ENCODE results near the gene IVD.

The IVD gene

DNA sequence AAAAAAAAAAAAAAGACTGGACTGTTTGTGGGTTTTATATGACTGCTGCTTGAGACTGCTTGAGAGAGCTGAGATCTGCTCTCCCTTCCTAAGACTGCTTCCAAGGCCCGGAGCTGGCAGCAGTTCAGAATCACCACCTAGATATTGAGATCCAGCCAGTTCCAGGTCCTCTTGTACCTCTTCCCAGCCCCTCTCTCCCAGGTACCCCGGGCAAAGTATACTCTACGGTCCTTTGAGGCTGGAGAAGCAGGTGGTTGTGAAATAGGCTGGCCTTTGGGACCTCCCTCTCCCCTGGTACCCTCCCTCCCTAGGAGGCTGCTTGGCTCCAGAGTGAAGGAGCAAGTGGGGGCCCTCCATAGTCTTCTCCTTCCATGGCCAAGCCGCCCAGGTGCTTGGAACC is 22.6 kb downstream of the IVD start:
- Histone ChIP-seq H3K9ac (ENCODE audit: low read depth in 1 of 2, low read length in 2 of 2) (no peak overlapping the region), H3K27ac (ENCODE audit: low read depth in 2 of 2, low read length in 2 of 2) (no peak overlapping the region), H3K4me1 (ENCODE audit: control insufficient read depth in 2 of 2, insufficient read depth in 2 of 2, low read length in 2 of 2) (peaks cover 0 to 4% of the 10 kb centered on the region in 2 donors), H3K27me3 (ENCODE audit: control insufficient read depth in 2 of 2, insufficient read depth in 2 of 2, low read length in 2 of 2) (no peaks in the 10 kb centered on the region), H3K4me3 (ENCODE audit: low read length in 2 of 2) (no peak overlapping the region), H3K36me3 (ENCODE audit: control insufficient read depth in 2 of 2, insufficient read depth in 2 of 2, low read length in 2 of 2) (no peaks in the 10 kb centered on the region), H3K9me3 (ENCODE audit: control insufficient read depth in 2 of 2, low read length in 2 of 2) (no peaks in the 10 kb centered on the region)

DNA sequence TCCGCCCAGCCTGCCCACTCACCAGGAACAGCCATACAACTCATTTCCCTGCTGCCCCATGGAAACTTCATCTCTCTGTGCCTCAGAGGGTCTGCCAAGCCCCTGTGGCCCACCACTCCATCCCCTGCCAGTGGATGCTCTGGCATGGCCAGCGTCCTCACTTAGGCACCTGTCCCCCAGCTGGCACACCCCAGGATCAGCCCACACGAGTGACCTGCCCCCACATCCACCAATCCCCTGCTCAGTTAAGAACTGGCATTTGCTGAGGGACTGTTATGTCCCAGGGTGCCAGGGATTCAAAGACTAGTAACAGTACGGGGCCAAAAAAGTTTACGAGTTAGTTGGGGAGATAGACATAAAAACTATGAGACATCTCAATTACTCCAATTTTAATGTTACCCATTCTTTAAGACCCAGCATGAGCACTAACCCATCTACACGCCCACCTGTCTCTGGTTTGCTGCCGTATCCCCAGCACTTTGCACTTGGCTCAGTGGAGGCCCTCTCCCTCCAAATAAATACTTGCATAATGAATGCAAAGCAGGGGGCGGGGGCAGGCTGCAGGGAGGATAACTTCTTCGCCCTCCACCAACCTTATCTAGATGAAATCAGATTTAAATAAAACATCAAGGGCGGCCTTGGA is 23.6 kb downstream of the IVD start:
- H3K9me3 ChIP-seq (ENCODE audit: control insufficient read depth in 2 of 2, low read length in 2 of 2), result no peaks in the 10 kb centered on the region
- H3K4me1 ChIP-seq (ENCODE audit: control insufficient read depth in 2 of 2, insufficient read depth in 2 of 2, low read length in 2 of 2), result peaks cover 0 to 4% of the 10 kb centered on the region in 2 donors
- H3K27me3 ChIP-seq (ENCODE audit: control insufficient read depth in 2 of 2, insufficient read depth in 2 of 2, low read length in 2 of 2), result no peaks in the 10 kb centered on the region
- no peaks in the 10 kb centered on the region for H3K36me3 ChIP-seq (ENCODE audit: control insufficient read depth in 2 of 2, insufficient read depth in 2 of 2, low read length in 2 of 2)
- H3K27ac ChIP-seq (ENCODE audit: low read depth in 2 of 2, low read length in 2 of 2), result no peak overlapping the region
- H3K9ac ChIP-seq (ENCODE audit: low read depth in 1 of 2, low read length in 2 of 2), result no peak overlapping the region
- no peak overlapping the region for H3K4me3 ChIP-seq (ENCODE audit: low read length in 2 of 2)

DNA sequence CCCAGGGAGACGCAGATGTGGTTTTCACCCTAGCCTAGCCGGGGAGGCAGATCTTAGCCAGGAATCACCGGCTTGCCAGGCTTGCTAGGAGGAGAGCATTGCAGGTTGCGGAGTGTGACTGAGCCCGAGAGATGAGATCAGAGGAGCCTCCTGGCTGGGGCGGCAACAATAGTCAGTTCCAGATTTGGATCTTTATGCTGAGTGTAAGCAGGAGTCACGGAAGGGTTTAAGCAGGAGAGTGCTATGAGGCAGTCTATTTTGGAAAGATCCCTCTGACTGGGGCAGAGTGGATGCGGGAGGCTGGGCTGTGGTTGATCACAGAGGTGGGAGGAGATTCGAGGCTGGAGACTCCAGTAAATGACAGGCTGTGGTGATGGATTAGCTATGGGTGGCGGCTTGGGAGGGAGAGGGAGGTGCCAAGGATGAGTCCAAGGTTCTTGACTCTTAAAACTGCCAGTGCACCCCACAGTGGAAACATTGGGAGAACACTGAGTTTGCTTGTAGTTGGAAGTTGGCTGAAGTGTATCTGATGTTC is 24.7 kb downstream of the IVD start:
- Histone ChIP-seq H3K9ac (ENCODE audit: low read depth in 1 of 2, low read length in 2 of 2) (no peak overlapping the region), H3K36me3 (ENCODE audit: control insufficient read depth in 2 of 2, insufficient read depth in 2 of 2, low read length in 2 of 2) (no peaks in the 10 kb centered on the region), H3K9me3 (ENCODE audit: control insufficient read depth in 2 of 2, low read length in 2 of 2) (no peaks in the 10 kb centered on the region), H3K4me1 (ENCODE audit: control insufficient read depth in 2 of 2, insufficient read depth in 2 of 2, low read length in 2 of 2) (peaks cover 1 to 4% of the 10 kb centered on the region in 2 donors), H3K27me3 (ENCODE audit: control insufficient read depth in 2 of 2, insufficient read depth in 2 of 2, low read length in 2 of 2) (peaks cover 0 to 2% of the 10 kb centered on the region in 2 donors), H3K27ac (ENCODE audit: low read depth in 2 of 2, low read length in 2 of 2) (no peak overlapping the region), H3K4me3 (ENCODE audit: low read length in 2 of 2) (peak overlapping the region in 1 of 2 donors; percentile 33)

- Histone ChIP-seq H3K27me3 (ENCODE audit: control insufficient read depth in 2 of 2, insufficient read depth in 2 of 2, low read length in 2 of 2) (peaks cover 8% of the 10 kb centered on the region in 2 donors), H3K4me3 (ENCODE audit: low read length in 2 of 2) (peak overlapping the region; percentile 53 to 56), H3K27ac (ENCODE audit: low read depth in 2 of 2, low read length in 2 of 2) (no peak overlapping the region), H3K36me3 (ENCODE audit: control insufficient read depth in 2 of 2, insufficient read depth in 2 of 2, low read length in 2 of 2) (no peaks in the 10 kb centered on the region), H3K4me1 (ENCODE audit: control insufficient read depth in 2 of 2, insufficient read depth in 2 of 2, low read length in 2 of 2) (peaks cover 24 to 27% of the 10 kb centered on the region in 2 donors), H3K9ac (ENCODE audit: low read depth in 1 of 2, low read length in 2 of 2) (peak overlapping the region in 1 of 2 donors; percentile 41), H3K9me3 (ENCODE audit: control insufficient read depth in 2 of 2, low read length in 2 of 2) (no peaks in the 10 kb centered on the region)
These were observed 29.6 kb downstream of the IVD start for GRCh38 chr15:40435023-40435709.

- Histone ChIP-seq H3K27ac (ENCODE audit: low read depth in 2 of 2, low read length in 2 of 2) (no peak overlapping the region), H3K4me1 (ENCODE audit: control insufficient read depth in 2 of 2, insufficient read depth in 2 of 2, low read length in 2 of 2) (peaks cover 26% of the 10 kb centered on the region in 2 donors), H3K4me3 (ENCODE audit: low read length in 2 of 2) (peak overlapping the region; percentile 53 to 56), H3K27me3 (ENCODE audit: control insufficient read depth in 2 of 2, insufficient read depth in 2 of 2, low read length in 2 of 2) (peaks cover 8% of the 10 kb centered on the region in 2 donors), H3K9me3 (ENCODE audit: control insufficient read depth in 2 of 2, low read length in 2 of 2) (no peaks in the 10 kb centered on the region), H3K36me3 (ENCODE audit: control insufficient read depth in 2 of 2, insufficient read depth in 2 of 2, low read length in 2 of 2) (no peaks in the 10 kb centered on the region), H3K9ac (ENCODE audit: low read depth in 1 of 2, low read length in 2 of 2) (peak overlapping the region in 1 of 2 donors; percentile 41)
These were observed 30.1 kb downstream of the IVD start for GRCh38 chr15:40435710-40436089.

DNA sequence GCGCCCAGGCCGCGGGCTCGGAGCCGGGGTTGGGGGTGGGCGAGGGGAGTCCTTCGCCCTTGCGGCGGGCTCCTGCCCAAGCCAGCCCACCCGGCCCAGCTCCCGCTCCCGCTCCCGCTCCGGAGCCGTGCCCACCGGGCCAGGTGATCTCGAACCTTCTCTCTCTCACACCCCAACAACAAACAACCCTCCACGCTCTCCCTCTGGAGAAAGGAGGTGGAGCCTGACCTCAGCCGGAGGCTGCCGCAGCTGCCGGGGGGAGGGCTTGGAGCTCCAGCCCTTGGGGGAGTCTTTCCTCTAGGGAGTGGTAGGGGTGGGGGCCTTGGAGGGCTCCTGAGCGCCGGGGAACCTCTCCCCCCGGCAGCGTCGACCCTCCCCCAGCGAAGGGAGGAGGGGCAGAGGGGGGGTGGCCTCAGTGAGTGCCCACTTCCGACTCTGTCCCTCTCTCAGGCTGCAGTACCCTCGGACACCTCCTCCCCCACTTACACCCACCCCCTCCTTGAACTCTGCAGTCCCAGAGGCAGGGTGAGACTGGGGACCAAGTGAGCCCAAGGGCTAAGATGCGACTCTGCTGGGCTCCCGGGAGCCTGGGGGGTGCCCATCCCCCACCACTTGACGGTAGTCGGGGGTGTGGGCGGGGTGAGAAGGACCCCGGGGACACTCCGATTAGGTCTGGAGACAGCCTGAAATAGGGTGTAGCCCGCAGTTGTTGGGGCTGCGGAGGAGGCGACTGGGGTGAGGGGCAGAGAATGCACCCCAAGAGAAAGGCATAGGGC is 30.7 kb downstream of the IVD start:
- Histone ChIP-seq H3K9ac (ENCODE audit: low read depth in 1 of 2, low read length in 2 of 2) (peak overlapping the region in 1 of 2 donors; percentile 41), H3K4me3 (ENCODE audit: low read length in 2 of 2) (peak overlapping the region; percentile 53 to 56), H3K27ac (ENCODE audit: low read depth in 2 of 2, low read length in 2 of 2) (no peak overlapping the region), H3K27me3 (ENCODE audit: control insufficient read depth in 2 of 2, insufficient read depth in 2 of 2, low read length in 2 of 2) (peaks cover 8% of the 10 kb centered on the region in 2 donors), H3K36me3 (ENCODE audit: control insufficient read depth in 2 of 2, insufficient read depth in 2 of 2, low read length in 2 of 2) (no peaks in the 10 kb centered on the region), H3K4me1 (ENCODE audit: control insufficient read depth in 2 of 2, insufficient read depth in 2 of 2, low read length in 2 of 2) (peaks cover 26% of the 10 kb centered on the region in 2 donors), H3K9me3 (ENCODE audit: control insufficient read depth in 2 of 2, low read length in 2 of 2) (no peaks in the 10 kb centered on the region)

DNA sequence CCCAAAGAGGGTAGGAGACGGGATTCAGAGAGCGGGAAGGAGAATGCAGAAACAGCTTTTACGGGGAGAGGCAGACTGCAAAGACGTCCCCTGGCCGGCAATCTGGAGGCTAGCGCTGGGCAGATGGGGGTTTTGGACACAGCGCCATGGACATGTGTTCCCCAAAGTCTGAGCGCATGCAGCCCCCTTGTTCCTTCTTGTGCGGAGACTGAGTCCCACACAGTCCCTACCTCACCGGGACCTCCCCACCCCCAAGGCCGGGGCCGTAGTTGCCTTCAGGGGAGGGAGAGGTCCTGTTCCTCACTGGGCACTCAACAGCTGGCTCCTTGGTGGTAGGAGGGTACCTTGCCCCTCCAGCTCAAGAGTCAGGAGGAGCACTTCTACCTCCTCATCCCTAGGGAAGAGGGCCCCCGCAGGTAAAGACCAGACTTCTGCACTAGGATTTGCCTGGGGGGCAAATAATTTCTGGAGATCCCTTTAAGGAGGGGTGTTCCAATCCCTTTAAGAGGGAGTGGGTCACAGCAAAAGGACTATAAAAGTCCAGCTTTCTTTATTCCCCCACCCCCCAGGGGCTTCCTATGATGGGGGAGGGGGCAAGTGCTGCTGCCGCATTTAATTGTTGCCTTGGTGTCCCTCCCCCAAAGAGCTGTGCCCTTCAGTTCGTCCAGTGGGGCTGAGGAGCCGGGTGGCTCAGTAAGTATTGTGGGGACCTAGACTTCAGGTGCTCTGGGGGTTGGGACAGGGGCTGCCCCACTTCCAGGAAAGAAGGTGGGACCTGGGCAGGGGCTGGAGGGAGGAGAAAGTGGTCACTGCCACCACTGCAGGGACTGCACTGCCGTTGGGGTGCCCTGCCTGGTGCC is 31.5 kb downstream of the IVD start:
- Histone ChIP-seq H3K4me3 (ENCODE audit: low read length in 2 of 2) (peak overlapping the region in 1 of 2 donors; percentile 53), H3K9me3 (ENCODE audit: control insufficient read depth in 2 of 2, low read length in 2 of 2) (no peaks in the 10 kb centered on the region), H3K27me3 (ENCODE audit: control insufficient read depth in 2 of 2, insufficient read depth in 2 of 2, low read length in 2 of 2) (peaks cover 8% of the 10 kb centered on the region in 2 donors), H3K4me1 (ENCODE audit: control insufficient read depth in 2 of 2, insufficient read depth in 2 of 2, low read length in 2 of 2) (peaks cover 26% of the 10 kb centered on the region in 2 donors), H3K9ac (ENCODE audit: low read depth in 1 of 2, low read length in 2 of 2) (peak overlapping the region in 1 of 2 donors; percentile 41), H3K36me3 (ENCODE audit: control insufficient read depth in 2 of 2, insufficient read depth in 2 of 2, low read length in 2 of 2) (no peaks in the 10 kb centered on the region), H3K27ac (ENCODE audit: low read depth in 2 of 2, low read length in 2 of 2) (no peak overlapping the region)

GRCh38 chr15:40437752-40438687 is 32.4 kb downstream of the IVD start:
- Histone ChIP-seq H3K27me3 (ENCODE audit: control insufficient read depth in 2 of 2, insufficient read depth in 2 of 2, low read length in 2 of 2) (peaks cover 8% of the 10 kb centered on the region in 2 donors), H3K9ac (ENCODE audit: low read depth in 1 of 2, low read length in 2 of 2) (no peak overlapping the region), H3K4me3 (ENCODE audit: low read length in 2 of 2) (no peak overlapping the region), H3K9me3 (ENCODE audit: control insufficient read depth in 2 of 2, low read length in 2 of 2) (no peaks in the 10 kb centered on the region), H3K27ac (ENCODE audit: low read depth in 2 of 2, low read length in 2 of 2) (no peak overlapping the region), H3K4me1 (ENCODE audit: control insufficient read depth in 2 of 2, insufficient read depth in 2 of 2, low read length in 2 of 2) (peaks cover 29 to 30% of the 10 kb centered on the region in 2 donors), H3K36me3 (ENCODE audit: control insufficient read depth in 2 of 2, insufficient read depth in 2 of 2, low read length in 2 of 2) (no peaks in the 10 kb centered on the region)

- Histone ChIP-seq H3K9me3 (ENCODE audit: control insufficient read depth in 2 of 2, low read length in 2 of 2) (no peaks in the 10 kb centered on the region), H3K27me3 (ENCODE audit: control insufficient read depth in 2 of 2, insufficient read depth in 2 of 2, low read length in 2 of 2) (peaks cover 8% of the 10 kb centered on the region in 2 donors), H3K4me1 (ENCODE audit: control insufficient read depth in 2 of 2, insufficient read depth in 2 of 2, low read length in 2 of 2) (peaks cover 30 to 31% of the 10 kb centered on the region in 2 donors), H3K4me3 (ENCODE audit: low read length in 2 of 2) (no peak overlapping the region), H3K27ac (ENCODE audit: low read depth in 2 of 2, low read length in 2 of 2) (no peak overlapping the region), H3K9ac (ENCODE audit: low read depth in 1 of 2, low read length in 2 of 2) (no peak overlapping the region), H3K36me3 (ENCODE audit: control insufficient read depth in 2 of 2, insufficient read depth in 2 of 2, low read length in 2 of 2) (no peaks in the 10 kb centered on the region)
These were observed 33.1 kb downstream of the IVD start for GRCh38 chr15:40438712-40439111.
